ENCODE measurements around the gene CYTH1. TPM values are rescaled to one million over a fixed set of nuclear protein-coding genes. Genes with fewer than 3 reads are reported as not detected.
"Not testable (repeated sequence)": the region's sequence is repeated elsewhere in the genome, so short reads cannot be mapped to it uniquely, and the experiment has no call there.

The CYTH1 gene
- total RNA-seq, 6 donors from 2014 or later = 113 to 295 (median 121) TPM

- WGBS, 2 donors = 64% methylated on average over 11 of the region's 11 CpGs
- Histone ChIP-seq H3K4me1 (peaks cover 20 to 58% (median 33%) of the 10 kb centered on the region in 4 donors), H3K4me3 (no peak overlapping the region), H3K9me3 (no peaks in the 10 kb centered on the region), H3K27me3 (no peaks in the 10 kb centered on the region), H3K36me3 (no peaks in the 10 kb centered on the region), H3K27ac (peak overlapping the region; percentile 54 to 78 (median 62))
- ATAC-seq (ENCODE audit: low FRiP score in 2 of 2) = peak; percentile 77 to 79
- DNase-seq = peak in 1 of 2 donors; percentile 62
- TF ChIP-seq EP300 (IDR thresholded peaks at IDR 0.05) (no peak), CTCF (IDR thresholded peaks at IDR 0.05) (no peak), POLR2A (IDR thresholded peaks at IDR 0.05) (no peak), POLR2AphosphoS5 (IDR thresholded peaks at IDR 0.05) (no peak)
Observed at GRCh38 chr17:78759203-78759968, 22.7 kb downstream of the CYTH1 start.

- Histone ChIP-seq H3K36me3 (no peaks in the 10 kb centered on the region), H3K27ac (no peak overlapping the region), H3K4me3 (no peak overlapping the region), H3K4me1 (peaks cover 25 to 61% (median 26%) of the 10 kb centered on the region in 4 donors), H3K9me3 (no peaks in the 10 kb centered on the region), H3K27me3 (no peaks in the 10 kb centered on the region)
- TF ChIP-seq EP300 (IDR thresholded peaks at IDR 0.05) (no peak), POLR2AphosphoS5 (IDR thresholded peaks at IDR 0.05) (no peak), POLR2A (IDR thresholded peaks at IDR 0.05) (no peak), CTCF (IDR thresholded peaks at IDR 0.05) (no peak)
- no peak for ATAC-seq (ENCODE audit: low FRiP score in 2 of 2)
- WGBS, 2 donors = 80 to 85% methylated on average over 13 of the region's 13 CpGs
- DNase-seq = no peak
Observed at GRCh38 chr17:78753316-78754250, 28.5 kb downstream of the CYTH1 start.

GRCh38 chr17:78751447-78752161, 30.5 kb downstream of the CYTH1 start:
- TF ChIP-seq POLR2A (IDR thresholded peaks at IDR 0.05) (no peak), POLR2AphosphoS5 (IDR thresholded peaks at IDR 0.05) (no peak), CTCF (IDR thresholded peaks at IDR 0.05) (no peak), EP300 (IDR thresholded peaks at IDR 0.05) (no peak)
- Histone ChIP-seq H3K4me1 (peaks cover 26 to 70% (median 38%) of the 10 kb centered on the region in 4 donors), H3K36me3 (no peaks in the 10 kb centered on the region), H3K27ac (peak overlapping the region in 2 of 4 donors; percentile 20 to 56), H3K4me3 (no peak overlapping the region), H3K27me3 (no peaks in the 10 kb centered on the region), H3K9me3 (no peaks in the 10 kb centered on the region)
- no peak for DNase-seq
- 77 to 91% methylated on average over 14 of the region's 14 CpGs for WGBS, 2 donors
- no peak for ATAC-seq (ENCODE audit: low FRiP score in 2 of 2)

- H3K36me3 ChIP-seq; H3K27me3 ChIP-seq; DNase-seq; ATAC-seq (ENCODE audit: low FRiP score in 2 of 2); H3K4me3 ChIP-seq; H3K9me3 ChIP-seq: not testable (repeated sequence)
- Histone ChIP-seq H3K4me1 (peaks cover 32 to 70% (median 44%) of the 10 kb centered on the region in 4 donors), H3K27ac (peak overlapping the region in 2 of 4 donors; percentile 20 to 56)
- 95 to 100% methylated on average over 5 of the region's 5 CpGs for WGBS, 2 donors
Observed at GRCh38 chr17:78751000-78751399, 31.1 kb downstream of the CYTH1 start.

Data from upper lobe of left lung (tissue), 6 donors.